ENCODE measurements around the gene FOSL1.
A peak's percentile ranks its signal among the peaks of the same experiment; 100 is the strongest.

The FOSL1 gene

DNA sequence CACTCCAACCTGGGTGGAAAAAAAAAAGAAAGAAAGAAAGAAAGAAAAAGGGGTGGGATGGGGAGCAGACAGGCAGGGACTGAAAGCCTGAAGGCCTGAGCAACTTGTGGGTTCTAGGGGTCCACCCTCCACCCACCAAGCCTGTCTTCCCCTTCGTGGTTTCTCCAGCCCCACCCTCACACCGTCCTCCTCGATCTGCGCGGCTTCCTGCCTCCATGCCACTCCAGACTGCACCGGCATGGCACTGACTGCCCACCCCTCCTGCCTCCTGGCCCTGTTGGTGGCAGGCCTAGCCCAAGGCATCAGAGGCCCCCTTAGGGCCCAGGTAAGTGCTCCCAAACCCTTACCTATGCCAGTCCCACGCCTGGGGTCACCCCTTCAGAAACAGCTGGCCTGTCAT is 20.6 kb downstream of the FOSL1 start, which contains the start of gene CTSW:
Gene CTSW (plus strand): TSS at position 221 of the 400 bp plus-strand sequence. CDS start 18 bp downstream, at position 239.
- peak; percentile 48 for DNase-seq

DNA sequence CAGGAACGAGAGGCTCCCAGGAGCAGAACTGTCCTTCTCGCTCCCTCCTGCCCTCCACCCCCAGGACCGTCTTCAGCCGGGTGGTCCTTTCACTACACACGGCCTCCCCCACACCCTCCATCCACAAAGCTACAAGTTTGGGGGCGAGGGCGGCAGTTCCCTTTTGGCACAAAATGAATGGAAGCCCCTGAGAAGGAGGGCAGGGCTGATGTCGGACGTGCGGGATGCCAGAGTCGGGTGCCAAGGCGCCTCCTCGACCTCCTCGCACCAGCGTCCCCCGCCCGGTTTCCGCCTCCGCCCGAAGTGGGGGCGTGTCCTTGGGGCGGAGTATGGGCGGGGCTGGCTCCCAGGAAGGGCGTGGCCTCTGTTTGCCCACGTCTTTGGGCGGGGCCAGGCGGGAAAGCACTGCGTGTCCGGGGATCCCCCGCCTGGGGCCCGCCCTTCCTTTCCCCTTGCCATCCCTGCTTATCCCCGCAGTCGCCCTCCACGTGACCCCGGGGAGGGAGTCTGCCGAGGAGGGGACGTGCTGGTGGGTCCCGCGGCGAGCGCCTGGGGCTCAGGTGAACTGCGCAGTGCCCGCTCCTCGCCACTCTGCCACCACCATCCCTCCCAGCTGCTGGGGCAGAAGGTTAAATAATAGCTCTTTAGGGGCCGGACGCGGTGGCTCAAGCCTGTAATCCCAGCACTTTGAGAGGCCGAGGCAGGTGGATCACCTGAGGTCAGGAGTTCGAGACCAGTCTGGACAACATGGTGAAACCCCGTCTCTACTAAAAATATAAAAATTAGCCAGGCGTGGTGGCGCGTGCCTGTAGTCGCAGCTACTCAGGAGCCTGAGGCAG is 26.7 kb downstream of the FOSL1 start:
- DNase-seq, result peak; percentile 97

DNA sequence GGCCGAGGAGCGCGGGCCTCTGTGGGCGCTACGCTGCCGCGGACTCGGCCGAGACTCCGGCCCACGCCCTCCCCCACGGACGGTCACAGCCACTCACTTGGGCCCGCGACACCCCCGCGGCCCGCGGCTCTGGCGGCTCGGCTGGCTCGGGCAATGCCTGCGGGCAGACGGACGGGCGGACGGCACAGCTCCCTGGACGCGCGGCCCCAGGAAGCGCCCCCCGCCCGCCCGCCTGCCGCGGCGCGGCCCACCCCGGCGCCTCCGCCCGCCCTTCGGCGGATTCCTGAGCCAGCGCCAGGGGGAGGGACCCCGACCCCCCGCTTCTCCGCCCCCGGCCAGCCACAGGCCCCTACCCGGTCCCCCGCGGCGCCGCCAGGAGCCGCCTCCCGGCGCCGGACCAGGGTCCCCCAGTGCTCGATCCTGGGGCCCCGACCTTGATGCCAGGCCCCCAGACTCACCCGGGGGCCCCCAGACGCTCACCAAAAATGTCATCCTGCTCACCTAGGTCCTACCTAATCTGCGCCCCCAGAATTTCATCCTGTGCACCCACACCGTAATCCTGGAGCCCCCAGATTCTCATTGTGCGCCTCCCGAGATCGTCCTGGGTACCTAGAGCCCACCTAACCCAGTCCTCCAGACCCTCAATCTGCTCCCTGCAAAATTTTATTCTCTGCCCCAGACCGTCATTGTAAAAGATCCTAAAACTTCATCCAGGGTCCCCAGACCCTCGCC is 27.4 kb downstream of the FOSL1 start, which contains the start of gene EFEMP2:
Gene EFEMP2 (minus strand): TSS at position 215 of the 732 bp plus-strand sequence. CDS start 446 bp downstream, outside the sequence.
- DNase-seq, result no peak

DNA sequence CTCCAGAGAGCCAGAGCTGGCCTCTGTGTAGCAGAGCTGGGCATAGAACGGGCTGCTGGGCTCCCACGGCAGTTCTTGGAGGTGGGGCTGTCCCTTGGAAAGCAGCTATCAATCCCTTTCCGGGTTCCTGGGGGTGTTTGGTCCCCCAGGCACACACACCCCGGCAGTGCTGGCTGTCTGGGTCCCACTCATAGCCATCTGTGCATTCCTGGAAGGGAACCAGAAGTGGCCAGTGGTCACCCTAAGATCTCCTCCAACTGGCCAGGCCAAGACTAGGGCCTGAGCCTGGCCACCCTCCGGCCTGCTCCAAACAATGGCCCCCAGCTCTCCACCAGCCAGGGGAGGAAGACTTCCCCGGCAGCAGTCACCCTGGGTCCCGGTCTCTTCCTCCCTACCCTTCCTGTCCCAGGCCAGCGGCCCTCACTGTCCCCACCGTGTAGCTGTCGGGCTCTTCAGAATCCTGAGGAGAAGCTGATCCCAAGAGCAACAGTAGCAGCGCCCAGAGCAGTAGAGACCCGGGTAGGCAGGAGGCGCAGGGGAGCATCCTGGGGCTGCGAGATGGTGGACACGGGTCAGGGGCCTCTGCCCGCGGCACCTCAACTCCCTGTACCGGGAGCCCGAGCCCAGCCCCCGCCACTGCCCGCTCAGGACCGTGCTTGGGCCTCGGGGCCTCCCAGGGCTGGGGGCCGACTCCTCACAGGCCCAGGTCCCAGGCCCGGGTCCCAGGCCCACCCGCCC is 28.2 kb downstream of the FOSL1 start:
- no peak for DNase-seq

DNA sequence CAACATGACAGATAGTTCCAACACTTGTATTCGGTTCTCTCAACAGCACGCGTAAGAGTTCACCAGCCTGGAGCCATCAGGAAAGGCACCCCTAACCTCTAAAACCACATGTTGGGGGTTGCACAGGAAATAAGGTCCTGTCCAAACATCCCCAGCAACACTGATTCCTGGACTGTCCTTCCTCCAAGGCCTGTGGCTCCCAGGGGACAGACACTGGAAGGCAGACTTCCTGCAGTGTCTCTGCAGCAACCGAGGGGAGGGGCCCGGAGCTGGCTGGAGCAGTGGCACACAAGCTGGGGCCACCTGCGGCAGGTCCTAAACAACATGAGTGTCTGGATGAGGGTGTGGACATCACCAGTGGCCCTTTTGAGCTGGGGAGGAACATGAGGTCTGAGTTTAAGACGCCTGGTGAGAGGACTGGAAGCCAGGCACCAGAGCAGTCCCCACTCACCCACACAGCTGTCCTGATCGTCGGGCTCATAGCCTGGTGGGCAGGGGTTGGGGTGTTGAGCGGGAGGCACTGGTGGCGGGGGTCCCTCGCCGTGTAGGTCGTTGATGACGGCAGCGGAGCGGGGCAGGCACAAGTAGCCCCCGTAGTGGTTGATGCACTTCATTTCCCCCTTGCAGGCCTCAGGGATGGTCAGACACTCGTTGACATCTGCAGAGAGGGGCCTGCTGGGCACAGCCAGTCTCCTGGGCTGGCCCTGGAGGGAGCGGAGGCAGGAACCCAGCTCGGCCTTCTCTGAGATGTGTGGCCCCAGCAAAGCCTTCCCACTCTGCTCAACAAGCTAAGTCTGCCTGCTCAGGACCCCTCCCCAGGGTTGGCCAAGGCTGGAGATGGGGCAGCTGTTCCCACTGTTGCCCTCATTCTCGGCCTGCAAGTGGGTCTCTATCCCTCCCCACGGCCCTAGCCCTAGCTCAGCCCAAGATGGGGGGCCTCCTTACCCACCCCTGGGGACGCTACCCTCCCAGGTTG is 29.2 kb downstream of the FOSL1 start:
- DNase-seq, result no peak

DNA sequence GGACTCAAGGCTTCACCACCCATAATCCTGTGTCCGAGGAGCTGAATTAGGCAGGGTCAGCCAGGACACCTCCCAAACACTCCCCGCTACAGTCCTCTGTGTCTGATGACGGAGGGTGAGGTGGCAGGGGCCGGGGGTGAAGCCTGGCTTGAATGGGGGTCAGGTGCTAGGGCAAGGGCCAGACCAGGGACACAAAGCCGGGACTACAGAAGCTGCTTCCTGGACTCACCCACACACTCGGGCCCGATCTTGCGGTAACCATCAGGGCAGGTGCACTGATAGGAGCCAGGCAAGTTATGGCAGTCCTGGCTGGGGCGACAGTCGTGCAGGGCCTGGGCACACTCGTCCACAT is 29.9 kb downstream of the FOSL1 start:
- no peak for DNase-seq

DNA sequence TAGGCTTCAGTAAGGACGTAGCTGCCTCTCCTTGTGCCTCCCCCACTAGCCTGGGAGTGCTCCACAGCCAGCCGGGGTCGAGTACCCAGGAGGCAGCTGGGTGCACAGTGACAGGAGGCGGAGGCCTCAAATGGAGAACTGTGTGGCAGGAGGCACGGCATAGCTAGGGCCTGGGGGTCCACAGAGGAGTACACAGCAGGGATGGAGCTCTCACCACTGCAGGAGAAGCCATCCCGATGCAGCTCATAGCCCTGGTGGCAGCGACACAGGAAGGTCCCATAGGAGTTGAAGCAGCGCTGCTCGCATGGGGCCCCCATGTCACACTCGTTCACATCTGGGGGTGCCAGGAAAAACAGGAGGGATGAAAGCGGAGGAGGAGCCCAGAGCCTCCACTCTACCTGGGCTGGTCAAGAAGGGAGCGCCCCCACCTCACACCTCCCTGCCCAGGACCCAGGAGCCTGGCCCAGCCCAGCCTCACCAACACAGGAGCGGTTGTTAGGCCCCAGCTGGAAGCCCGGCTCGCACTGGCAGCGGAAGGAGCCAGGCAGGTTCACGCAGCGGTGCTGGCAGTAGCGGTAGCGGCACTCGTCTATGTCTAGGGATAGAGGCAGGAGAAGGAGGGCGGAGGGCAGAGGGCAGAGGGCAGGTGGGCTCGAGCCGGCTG is 30.4 kb downstream of the FOSL1 start:
- DNase-seq, result no peak

DNA sequence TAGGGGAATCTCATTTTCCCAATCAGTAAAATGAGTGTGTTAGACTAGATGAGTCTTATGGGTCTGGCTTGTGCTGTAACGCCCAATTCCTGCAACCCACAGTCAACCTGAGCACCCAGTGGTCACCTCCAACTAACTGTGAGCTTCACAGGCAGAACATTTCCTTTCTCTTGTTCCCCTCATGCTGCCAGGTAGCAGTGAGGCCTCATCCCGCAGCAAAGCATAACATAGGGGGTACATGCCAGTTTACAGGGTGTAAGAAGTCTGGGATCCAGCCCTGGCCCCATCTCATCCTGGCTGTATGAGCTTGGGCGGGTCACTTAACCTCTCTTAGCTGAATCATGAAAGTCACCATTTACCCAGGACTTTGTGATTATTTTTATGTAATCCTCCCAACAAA is 31.3 kb downstream of the FOSL1 start:
- no peak for DNase-seq

DNA sequence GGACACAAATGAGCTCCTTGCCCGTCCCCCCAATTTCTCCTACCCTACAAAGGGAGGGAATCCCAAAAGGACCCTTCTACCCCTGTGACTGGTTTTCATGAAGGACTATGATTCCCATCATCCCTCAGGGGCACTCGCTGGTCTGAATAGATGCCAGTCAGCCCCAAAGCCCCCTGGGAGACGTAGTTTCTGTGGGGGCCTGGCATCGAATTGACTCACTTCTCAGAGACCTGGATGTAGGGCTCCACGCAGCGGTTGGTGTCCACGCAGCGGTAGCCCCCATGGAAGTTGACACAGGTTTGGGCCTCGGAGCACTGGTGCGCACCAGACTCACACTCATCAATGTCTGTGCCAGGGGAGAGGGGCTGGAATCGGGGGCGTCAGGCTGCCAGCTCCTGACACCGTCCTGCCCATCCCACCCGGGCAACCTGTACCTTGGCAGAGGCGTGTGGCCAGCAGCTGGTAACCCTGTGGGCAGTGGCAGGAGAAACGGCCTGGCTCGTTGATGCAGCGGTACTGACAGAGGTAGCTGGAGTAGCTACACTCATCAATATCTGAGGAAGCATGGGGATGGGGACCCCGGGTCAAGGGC is 32.0 kb downstream of the FOSL1 start:
- DNase-seq, result no peak

DNA sequence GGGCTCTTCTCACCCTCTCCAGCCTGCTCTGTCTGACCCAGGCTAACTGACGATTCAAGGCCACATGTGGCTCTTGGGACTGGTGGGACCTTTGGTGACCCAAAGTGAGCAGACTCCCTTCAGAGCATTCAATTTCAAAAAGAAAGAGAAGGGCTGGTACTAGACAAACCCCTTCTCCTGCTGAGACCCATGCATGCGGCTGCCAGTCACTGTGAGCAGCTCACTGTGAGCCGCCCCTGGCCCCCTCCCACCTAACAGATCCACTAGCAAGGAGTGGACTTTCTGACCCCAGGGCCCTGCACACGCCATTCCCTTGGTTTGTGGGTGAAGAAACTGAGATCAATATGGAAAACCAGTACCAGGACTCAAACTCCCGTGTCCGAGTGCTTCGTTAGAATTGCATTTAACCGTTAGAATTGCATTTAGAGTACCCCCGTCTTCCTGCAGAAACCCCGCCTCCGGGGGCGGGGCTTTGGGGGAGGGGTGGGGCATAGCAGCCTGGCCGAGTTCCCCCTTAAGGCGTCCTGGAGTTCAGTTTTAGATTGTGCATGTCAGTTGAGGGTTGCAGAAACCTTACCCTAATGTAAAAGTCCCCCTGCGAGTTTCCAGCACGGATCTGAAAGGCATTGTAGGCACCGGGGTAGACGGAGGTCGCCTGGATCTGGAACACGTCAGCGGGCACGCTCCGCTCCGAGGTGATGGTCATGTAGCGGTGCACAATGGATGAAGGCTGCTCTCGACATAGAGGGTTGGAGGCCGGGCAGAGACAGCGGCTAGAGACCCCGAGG is 32.7 kb downstream of the FOSL1 start:
- DNase-seq, result no peak

DNA sequence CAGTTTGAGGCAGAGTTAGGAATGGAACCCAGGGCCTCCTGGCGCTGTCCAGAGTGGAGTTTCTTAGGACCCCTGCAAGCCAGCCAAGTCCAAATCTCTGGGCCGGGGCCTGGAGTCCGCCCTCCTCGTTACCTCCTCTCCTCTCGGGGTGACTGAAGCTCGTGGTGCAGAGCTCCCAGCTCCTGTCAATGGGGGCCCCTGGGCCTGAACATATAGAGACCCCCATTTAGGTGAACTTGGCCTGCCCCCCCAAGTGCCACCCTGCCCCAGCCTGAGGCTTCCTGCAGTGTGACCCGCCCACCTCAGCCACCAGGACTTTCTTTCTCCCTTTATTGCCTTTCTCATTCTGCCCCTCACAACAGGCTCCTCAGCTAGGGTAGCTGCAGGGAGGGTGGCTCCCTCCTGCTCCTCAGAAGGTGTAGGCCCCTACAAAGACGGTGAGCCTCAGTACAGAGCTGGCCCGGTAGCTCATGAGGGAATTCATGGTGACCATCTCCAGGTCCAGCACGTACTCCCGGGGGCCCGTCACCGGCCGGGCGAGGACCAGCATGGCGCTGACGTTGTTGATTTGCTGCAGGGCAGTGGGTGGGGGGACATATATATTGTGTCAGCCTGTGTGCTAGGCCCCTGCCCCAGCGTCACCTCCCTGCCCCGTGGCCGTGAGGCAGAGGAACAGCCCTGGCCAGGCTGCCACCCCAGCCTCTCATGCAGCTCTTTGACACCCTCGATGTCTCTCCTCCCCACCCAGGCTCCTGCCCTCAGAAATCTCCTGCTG is 33.5 kb downstream of the FOSL1 start:
- no peak for DNase-seq

DNA sequence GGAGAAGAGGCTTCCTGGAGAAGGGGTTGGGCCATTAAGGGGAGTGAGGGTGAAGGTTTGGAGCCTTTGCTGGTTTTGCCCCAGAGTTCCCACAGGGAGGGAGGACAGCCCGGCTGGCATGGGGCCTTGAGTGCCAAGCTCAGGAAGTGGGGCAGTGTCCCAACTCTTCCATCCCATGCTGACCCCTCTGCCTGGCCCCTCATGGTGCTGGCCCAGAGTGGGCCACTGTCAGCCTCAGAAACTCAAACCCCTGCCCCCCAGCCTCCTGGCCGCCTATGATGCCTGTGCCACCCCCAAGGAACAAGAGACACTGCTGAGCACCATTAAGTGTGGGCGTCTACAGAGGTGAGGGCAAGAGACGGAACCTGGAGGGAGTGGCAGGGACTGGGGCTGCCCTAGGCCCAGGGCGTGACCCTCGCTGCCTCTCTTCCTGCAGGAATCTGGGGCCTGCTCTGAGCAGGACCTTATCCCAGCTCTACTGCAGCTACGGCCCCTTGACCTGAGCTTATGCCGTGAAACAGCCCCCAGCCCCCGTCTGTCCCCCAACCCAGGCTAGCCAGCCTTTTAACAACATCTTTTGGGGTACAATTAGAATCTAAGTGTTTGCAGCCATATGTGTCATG is 34.5 kb downstream of the FOSL1 start:
- no peak for DNase-seq

DNA sequence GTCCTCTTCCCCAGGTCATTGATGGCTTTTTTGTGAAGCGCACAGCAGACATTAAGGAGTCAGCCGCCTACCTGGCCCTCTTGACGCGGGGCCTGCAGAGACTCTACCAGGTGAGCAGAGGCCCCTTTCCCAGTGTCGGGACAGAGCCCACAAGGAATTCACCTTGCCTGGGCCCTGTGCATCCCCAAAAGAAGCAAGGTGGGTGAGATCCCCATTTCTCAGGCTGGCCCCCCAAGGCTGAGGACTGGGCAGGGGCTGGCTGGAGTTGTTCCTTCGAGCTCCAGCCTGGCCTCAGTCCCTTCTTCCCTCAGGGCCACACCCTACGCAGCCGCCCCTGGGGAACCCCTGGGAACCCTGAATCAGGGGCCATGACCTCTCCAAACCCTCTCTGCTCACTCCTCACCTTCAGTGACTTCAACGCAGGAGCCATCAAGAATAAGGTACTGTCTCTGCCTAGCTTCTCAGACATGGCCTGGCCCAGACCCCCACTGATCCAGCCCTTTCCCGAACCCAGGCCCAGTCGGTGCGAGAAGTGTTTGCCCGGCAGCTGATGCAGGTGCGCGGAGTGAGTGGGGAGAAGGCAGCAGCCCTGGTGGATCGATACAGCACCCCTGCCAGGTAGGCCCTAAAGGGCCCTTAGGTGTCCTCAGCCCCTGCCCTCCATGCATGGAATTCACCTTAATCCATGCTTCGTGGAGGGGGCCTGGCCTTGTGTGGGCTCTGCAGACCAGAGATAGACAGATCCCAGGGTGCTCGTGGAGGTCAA is 35.3 kb downstream of the FOSL1 start:
- no peak for DNase-seq

DNA sequence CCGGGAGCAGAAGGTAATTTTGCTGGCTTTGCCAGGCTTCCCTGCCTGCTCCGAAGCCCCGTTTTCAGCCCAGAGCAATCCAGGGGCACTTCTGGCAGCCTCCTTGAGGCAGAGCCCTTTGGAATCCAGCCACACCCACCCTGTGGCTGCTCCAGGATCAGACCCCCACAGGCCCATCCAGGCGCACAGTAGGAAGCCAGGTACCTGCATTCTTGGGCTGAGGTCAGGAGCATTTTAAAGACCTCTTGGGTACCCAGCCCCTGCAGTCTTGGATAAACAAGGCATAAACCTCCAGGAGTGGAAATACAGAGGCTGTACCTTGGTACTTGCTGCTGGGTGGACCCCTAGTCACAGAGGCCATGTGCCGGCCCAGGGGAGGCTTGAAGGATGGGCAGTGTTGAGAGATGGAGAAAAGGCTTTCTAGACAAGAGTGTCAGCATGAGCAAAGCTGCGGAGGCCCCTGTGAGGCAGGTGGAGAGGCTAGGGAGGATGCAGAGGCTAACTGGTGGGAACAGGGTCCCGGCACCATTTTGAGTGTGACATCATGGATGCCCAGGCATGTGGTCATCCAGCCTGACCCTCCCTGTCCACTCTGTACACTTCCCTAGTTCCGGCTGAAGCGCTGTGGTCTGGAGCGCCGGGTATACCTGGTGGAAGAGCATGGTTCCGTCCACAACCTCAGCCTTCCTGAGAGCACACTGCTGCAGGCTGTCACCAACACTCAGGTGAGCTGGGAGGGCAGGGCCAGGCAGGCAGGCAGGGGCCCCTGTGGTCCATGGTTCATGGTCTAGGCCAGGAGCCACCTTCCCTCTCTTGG is 36.1 kb downstream of the FOSL1 start:
- no peak for DNase-seq

DNA sequence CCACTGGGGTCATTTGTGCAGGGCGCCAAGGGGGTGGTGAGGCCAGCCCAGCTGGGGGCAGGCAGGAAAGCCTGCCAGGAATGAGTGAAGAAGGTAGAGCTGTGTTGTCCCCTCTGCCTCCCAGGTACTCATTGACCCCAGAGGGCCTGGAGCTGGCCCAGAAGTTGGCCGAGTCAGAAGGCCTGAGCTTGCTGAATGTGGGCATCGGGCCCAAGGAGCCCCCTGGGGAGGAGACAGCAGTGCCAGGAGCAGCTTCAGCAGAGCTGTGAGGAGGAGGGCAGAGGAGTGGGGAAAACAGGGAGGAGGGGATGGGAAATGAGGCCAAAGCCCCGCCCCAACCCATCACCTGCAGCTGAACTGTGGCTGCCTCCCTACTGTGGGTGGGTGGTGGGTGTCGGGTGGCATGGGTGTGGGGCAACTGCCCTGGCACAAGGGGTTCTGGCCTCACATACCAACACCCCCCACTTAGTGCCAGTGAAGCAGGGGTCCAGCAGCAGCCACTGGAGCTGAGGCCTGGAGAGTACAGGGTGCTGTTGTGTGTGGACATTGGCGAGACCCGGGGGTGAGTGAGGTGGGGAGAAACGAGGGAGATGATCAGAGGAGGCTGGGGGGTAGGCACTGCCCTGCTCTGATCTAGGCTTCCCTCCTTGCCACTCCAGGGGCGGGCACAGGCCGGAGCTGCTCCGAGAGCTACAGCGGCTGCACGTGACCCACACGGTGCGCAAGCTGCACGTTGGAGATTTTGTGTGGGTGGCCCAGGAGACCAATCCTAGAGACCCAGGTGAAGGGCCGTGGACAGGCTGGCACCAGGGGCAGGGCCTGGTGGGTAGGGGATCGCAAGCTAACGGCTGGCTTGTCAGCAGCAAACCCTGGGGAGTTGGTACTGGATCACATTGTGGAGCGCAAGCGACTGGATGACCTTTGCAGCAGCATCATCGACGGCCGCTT is 37.0 kb downstream of the FOSL1 start:
- DNase-seq, result no peak

DNA sequence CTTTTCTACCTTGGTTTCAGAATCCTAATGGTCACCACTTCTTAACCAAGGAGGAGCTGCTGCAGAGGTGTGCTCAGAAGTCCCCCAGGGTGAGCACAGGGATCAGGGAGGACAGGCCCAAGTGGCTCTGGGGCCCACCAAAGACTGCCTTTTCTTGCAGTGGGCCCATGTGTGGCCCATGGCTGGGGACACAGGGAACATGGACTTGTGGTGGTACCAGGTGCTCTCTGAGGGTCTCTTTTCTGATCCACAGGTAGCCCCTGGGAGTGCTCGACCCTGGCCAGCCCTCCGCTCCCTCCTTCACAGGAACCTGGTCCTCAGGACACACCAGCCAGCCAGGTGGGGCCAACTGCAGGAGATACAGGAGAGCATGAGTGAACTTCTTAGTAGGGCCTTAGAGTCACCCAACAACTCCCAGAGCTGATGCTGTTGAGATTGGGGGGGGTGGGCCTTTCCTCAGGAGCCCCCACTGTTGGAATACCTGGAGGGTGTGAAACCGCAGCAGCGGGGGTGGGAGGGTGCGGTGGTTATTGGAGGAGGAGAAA is 37.9 kb downstream of the FOSL1 start:
- no peak for DNase-seq

All from activated CD4-positive, alpha-beta T cell treated with anti-CD3 and anti-CD28 coated beads, Interleukin-10, Interleukin-2, amounts not matched to agents 100 ng/mL and 50 ng/mL, durations not matched to agents 16 hours and 8 hours (primary cell).